Measurements from ENCODE around the gene MEF2B.

DNA sequence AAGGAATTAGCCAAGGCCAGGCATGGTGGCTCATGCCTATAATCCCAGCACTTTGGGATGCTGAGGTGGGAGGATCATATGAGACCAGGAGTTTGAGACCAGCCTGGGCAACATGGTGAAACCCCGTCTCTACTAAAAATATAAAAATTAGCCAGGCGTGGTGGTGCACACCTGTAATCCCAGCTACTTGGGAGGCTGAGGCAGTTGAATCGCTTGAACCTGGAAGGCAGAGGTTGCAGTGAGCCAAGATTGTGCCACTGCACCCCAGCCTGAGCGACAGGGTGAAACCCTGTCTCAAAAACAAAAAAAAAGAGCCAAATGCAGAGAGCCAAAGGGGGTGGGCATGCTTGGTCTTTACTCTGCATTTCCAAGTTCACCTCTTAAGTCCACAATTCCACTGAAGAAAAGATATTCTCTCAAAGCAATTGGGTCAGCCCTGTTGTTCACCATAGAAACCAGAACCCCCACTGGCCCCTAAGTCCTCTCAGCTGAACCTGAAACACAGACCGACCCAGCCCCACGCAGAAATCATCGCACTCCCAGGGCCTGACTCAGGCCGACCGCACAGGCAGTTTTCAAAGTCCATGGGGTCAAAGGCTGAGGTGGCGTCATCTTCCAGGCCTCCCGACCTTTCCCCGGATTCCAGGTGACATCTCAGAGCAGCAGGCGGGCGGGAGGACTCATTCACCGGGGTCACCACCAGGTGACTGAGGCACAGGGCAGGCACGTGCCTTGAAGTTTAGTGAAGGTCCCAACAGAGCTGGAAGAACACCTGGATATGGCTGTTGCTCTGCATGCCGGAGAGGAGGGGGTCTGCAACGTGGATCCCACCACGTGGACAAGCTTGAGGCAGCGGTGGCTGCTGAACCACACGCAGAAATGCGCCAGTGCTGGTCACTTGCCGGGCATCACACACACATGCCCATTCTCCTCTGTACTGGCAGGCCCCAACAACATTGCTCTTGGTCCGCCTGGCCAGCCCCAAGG is 73.1 kb downstream of the MEF2B start:
- TF ChIP-seq, protein P1, sequence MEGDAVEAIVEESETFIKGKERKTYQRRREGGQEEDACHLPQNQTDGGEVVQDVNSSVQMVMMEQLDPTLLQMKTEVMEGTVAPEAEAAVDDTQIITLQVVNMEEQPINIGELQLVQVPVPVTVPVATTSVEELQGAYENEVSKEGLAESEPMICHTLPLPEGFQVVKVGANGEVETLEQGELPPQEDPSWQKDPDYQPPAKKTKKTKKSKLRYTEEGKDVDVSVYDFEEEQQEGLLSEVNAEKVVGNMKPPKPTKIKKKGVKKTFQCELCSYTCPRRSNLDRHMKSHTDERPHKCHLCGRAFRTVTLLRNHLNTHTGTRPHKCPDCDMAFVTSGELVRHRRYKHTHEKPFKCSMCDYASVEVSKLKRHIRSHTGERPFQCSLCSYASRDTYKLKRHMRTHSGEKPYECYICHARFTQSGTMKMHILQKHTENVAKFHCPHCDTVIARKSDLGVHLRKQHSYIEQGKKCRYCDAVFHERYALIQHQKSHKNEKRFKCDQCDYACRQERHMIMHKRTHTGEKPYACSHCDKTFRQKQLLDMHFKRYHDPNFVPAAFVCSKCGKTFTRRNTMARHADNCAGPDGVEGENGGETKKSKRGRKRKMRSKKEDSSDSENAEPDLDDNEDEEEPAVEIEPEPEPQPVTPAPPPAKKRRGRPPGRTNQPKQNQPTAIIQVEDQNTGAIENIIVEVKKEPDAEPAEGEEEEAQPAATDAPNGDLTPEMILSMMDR (IDR thresholded peaks at IDR 0.05; ENCODE audit: low read length) = no peak
- TF ChIP-seq EZH2phosphoT487 (IDR thresholded peaks at IDR 0.05; ENCODE audit: low read length) (no peak), EZH2 (optimal IDR thresholded peaks at IDR 0.05; ENCODE audit: low read depth, low read length) (no peak)

Data from MM.1S (cell line).